ACC112 (cell line): ENCODE measurements around the gene IQCK.

Source experiments
- H2AFZ ChIP-seq: fragments of 200-600 bp; sonication (generic); one replicate; pipeline ENCODE4 v1.6.0; 2017; ENCODE audit warnings: antibody characterized with exemption, low read length; ENCODE audit not compliant: unreplicated experiment
- H3K27ac ChIP-seq: fragments of 200-600 bp; sonication (generic); 2 replicates; pipeline ENCODE4 v1.5.1; 2014; ENCODE audit warnings: low read depth, mild to moderate bottlenecking, antibody characterized with exemption, low read length, moderate library complexity
- H3K27me3 ChIP-seq: fragments of 200-600 bp; sonication (generic); 2 replicates; pipeline ENCODE4 v1.6.1; 2014; ENCODE audit warnings: mild to moderate bottlenecking, antibody characterized with exemption, low read length, moderate library complexity, mixed read lengths; ENCODE audit not compliant: insufficient read depth
- H3K36me3 ChIP-seq: fragments of 200-600 bp; sonication (generic); 2 replicates; pipeline ENCODE4 v1.6.1; 2016; ENCODE audit warnings: mild to moderate bottlenecking, antibody characterized with exemption, low read length, moderate library complexity, mixed read lengths; ENCODE audit not compliant: insufficient read depth
- H3K4me1 ChIP-seq: fragments of 200-600 bp; sonication (generic); one replicate; pipeline ENCODE4 v1.6.1; 2016; ENCODE audit warnings: low read length, mixed read lengths; ENCODE audit not compliant: insufficient read depth, unreplicated experiment, control insufficient read depth
- H3K4me3 ChIP-seq: fragments of 200-600 bp; sonication (generic); 2 replicates; pipeline ENCODE4 v1.5.1; 2014; ENCODE audit warnings: mild to moderate bottlenecking, low read depth, low read length
- H3K79me2 ChIP-seq: fragments of 200-600 bp; sonication (generic); one replicate; pipeline ENCODE4 v1.6.0; 2016; ENCODE audit warnings: low read length; ENCODE audit not compliant: control insufficient read depth, unreplicated experiment, insufficient read depth

IQCK gene

GRCh38 chr16:19898924-19899604 is 181.0 kb downstream of the IQCK start:
- no peak overlapping the region for H3K4me3 ChIP-seq

DNA sequence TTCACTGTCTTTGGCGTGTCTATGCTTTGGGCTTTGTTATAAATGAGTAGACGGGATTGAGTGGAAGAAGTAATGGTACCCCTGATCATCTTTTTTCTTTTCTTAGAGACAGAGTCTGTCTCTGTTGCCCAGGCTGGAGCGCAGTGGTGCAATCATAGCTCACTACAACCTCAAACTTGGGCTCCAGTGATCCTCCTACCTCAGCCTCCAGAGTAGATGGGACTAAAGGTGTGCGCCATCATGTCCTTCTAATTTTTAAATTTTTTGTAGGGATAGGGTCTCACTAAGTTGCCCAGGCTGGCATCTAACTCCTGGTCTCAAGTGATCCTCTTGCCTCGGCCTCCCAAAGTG is 181.5 kb downstream of the IQCK start:
- H2AFZ ChIP-seq = no peak overlapping the region
- H3K79me2 ChIP-seq = no peaks in the 10 kb centered on the region
- H3K27me3 ChIP-seq = peaks cover 6% of the 10 kb centered on the region; the same call in 1 of the 2 replicates
- no peak overlapping the region for H3K27ac ChIP-seq
- H3K36me3 ChIP-seq = no peaks in the 10 kb centered on the region
- no peak overlapping the region for H3K4me3 ChIP-seq
- H3K4me1 ChIP-seq = no peaks in the 10 kb centered on the region

More at GRCh38 chr16:19898924-19899604, 181.0 kb downstream of the IQCK start:
- Histone ChIP-seq H3K27ac (no peak overlapping the region), H3K4me1 (no peaks in the 10 kb centered on the region), H3K36me3 (no peaks in the 10 kb centered on the region), H3K27me3 (peaks cover 6% of the 10 kb centered on the region; the same call in 1 of the 2 replicates), H2AFZ (no peak overlapping the region), H3K79me2 (no peaks in the 10 kb centered on the region)

DNA sequence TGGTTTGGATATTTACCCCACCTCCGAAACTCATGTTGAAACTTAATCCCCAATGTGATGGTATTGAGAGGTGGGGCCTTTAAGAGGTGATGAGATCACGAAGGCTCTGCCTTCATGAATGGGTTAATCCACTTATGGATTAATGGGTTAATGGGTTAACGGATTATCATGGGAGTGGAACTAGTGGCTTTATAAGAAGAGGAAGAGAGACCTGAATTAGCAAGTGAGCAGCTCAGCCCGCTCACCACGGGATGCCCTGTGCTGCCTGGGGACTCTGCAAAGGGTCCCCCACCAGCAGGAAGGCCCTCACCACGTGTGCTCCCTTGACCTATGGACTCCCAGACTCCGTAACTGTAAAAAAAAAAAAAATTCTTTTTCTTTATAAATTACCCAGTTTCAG is 183.1 kb downstream of the IQCK start:
- H3K27ac ChIP-seq = no peak overlapping the region

DNA sequence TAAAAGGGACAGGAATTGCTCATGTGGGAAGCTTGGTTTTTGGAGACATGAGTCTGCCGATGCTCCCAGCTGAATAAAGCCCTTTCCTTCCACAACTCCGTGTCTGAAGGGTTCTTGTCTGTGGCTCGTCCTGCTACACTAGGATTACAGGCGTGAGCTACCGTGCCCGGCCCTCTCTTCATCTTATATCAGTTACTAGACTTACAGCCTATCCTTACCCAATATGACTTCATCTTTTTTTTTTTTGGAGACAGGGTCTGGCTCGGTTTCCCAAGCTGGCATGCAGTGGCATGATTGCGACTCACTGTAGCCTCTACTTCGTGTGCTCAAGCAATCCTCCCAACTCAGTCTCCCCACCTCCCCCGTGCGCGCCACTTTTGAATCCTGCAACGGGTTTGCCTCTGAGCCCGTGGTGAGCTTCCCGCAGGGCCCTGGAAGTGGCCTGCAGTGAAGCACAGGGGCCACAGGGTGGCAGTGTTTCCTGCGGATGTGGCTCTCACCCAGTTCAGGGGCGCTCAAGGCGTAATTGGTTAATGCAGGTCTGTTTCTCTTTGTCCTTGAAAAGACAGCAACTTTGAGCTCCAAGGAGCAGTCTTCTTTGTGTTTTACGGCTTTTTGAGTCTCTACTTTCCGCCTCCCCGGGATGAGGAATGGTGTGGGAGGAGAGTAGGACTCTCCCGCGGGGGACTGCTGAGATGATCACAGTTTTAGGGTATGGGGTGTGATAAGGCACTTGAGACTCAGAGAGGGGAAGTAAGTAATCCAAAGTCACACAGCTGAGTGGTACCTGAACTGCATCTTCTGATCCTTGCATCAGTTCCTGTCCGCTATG is 189.3 kb downstream of the IQCK start:
- Histone ChIP-seq H3K27ac (no peak overlapping the region), H3K27me3 (no peaks in the 10 kb centered on the region)

More for the DNA sequence above, 183.1 kb downstream of the IQCK start:
- Histone ChIP-seq H3K27me3 (peaks cover 6% of the 10 kb centered on the region; the same call in 1 of the 2 replicates), H3K36me3 (no peaks in the 10 kb centered on the region), H3K79me2 (no peaks in the 10 kb centered on the region), H3K4me1 (no peaks in the 10 kb centered on the region), H2AFZ (no peak overlapping the region), H3K4me3 (no peak overlapping the region)

More for the DNA sequence above, 189.3 kb downstream of the IQCK start:
- Histone ChIP-seq H2AFZ (no peak overlapping the region), H3K79me2 (no peaks in the 10 kb centered on the region), H3K36me3 (no peaks in the 10 kb centered on the region), H3K4me1 (peaks cover 3% of the 10 kb centered on the region), H3K4me3 (no peak overlapping the region)
